SK-N-DZ (cell line): ENCODE measurements around the gene MANSC1.
"Not testable (repeated sequence)": the region's sequence is repeated elsewhere in the genome, so short reads cannot be mapped to it uniquely, and the experiment has no call there.

Experiments used
- DNase-seq: peaks from one replicate; pipeline ENCODE4 v3.0.0-alpha.2; 2015; ENCODE audit warnings: low spot score

MANSC1 gene

DNA sequence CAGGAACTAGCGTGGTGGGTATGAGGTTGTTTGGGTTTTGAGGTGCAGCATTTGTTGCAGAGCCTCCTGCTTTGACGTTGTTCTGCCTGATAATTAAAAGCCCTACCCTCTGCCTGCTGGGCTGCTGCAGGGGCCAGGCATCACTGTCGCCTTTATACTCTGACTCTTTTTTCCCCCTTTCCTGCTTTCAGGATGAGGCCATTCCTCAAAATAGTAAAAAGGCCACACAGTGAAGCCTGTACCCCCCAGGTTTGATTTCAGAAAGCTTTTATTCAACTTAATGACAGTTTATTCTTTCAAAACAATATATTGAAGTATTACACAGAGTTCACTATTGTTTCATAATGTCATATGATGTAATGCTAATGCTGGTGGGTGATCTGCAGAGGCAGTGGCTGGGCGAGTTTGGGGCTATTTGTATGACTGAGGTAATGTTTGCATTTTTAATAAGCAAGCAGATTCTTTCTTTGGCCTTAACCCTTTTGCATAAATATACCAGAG, 15.9 kb upstream of the MANSC1 start:
- DNase-seq, result no peak

DNA sequence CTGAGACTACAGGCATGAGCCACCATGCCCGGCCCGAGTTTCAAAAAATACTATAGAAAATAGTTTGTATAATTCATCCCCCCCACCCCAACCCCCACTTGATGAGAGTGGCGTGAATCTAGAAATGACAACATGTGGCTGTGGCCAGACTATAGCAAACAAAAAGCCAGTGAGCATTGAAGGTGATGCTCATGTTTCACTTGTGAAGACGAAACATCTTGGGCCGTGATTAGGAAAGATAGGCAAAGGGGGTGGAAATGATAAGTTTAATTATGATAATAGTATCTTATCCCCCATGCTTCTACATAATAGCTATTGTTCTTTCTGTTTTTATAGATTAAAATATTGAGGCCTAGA, 15.4 kb upstream of the MANSC1 start:
- DNase-seq, result no peak

GRCh38 chr12:12364787-12365445, 14.9 kb upstream of the MANSC1 start:
- DNase-seq, result no peak

- no peak for DNase-seq
Observed at GRCh38 chr12:12358528-12358927, 8.5 kb upstream of the MANSC1 start.

DNA sequence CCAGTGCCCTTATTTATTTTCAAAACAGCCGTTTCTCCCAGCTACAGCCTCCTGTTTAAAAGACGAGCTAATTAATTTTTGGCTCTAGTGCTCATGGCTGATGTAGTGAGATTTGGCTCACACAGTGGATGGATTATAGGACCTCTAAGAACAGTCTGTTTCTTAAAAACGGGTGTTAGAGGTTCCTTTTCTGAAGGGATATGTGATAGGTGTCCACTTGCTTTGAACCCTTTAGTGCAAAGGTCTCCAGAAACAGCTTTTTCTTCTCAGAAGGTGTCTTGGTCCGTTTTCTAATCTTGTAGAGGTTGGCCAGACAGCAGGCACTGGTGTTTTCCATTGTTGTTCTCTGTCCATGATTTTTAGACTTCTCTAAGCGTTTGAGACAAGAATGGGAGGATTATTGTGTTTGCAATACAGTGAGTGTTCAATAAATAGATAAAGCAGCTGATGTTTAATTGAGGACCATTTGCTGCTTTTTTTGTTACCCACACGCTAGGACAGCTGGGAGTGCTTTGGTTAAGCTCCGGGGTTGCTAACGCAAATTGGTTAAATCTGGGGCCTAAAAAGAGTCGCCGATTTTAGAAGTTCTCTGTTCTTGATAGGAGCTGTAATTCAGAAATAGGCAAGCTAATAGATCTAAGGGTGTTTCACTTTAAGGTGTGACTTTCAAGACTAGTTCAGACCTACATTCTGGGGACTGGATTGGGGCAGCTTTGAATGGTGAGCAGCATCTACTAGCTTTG, 7.8 kb upstream of the MANSC1 start:
- DNase-seq, result no peak

GRCh38 chr12:12356896-12357718, 7.1 kb upstream of the MANSC1 start, which contains the start of gene BORCS5:
Gene BORCS5, plus strand, starts transcription at chr12:12357078. Its CDS starts 374 bp downstream, at chr12:12357452.
- DNase-seq, result peak; percentile 98

DNA sequence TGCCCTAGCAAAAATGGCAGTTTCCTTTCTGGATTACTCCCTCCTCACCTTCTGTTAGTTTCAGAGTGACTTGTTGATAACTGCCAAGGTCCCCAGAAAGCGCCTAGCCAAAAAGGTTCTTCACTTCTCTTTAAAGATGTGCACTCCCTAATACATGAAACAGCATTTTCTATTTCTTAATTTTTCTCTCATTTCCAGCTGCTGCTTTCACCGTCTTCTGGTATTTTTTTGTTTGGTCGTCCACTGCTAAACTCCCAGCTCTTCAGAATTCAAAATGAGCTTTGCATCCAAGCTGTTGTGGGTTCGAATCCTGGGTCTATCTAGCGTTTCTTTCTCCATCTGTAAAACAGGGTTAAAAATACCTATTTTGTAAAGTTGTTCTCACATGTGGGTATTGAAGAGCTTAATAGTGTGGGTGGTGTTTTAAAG, 6.4 kb upstream of the MANSC1 start:
- DNase-seq, result no peak

GRCh38 chr12:12353807-12354206, 3.8 kb upstream of the MANSC1 start:
- DNase-seq, result peak; percentile 77

DNA sequence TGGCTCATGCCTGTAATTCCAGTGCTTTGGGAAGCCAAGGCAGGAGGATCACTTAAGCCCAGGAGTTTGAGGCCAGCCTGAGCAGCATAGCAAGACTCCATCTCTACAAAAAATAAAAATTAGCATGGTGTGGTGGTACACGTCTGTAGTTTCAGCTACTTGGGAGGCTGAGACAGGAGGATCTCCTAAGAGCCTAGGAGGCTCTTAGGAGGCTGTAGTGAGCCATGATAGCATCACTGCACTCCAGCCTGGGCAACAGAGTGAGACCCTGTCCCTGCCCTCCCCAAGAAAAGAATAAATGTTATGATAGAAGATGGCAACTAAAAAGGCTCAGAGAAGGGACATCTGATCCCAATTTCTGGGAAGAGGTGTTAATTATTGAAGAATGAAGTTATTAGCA, 3.2 kb upstream of the MANSC1 start:
- DNase-seq, result no peak

DNA sequence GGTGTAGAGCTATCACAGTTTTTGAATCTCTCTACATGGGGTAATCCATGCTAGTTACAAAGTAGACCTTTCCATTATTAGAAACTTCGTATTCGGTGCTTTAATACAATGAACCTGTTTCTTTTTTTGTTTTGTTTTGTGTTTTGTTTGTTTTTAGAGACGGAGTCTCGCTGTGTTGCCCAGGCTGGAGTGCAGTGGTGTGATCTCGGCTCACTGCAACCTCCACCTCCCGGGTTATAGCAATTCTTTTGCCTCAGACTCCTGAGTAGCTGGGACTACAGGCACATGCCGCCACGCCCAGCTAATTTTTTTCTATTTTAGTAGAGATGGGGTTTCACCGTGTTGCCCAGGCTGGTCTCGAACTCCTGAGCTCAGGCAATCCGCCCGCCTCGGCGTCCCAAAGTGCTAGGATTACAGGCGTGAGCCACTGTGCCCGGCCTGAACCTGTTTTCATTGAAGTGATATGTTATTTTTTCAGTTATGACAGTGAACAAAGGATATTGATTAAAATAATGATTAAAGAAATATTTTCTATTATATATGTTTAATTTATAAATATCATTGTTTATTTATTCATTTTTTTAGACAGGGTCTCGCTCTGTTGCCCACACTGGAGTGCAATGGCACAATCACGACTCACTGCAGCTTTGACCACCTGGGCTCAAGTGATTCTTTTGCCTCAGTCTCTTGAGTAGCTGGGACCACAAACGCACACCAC, 1.6 kb upstream of the MANSC1 start:
- not testable (repeated sequence) for DNase-seq

- no peak for DNase-seq
Observed at GRCh38 chr12:12350868-12351463, 924 bp upstream of the MANSC1 start.

- DNase-seq, result no peak
Observed at GRCh38 chr12:12338527-12339168, 11.4 kb downstream of the MANSC1 start.

GRCh38 chr12:12336511-12336910, 13.5 kb downstream of the MANSC1 start:
- no peak for DNase-seq

- DNase-seq, result no peak
Observed at GRCh38 chr12:12336049-12336411, 14.0 kb downstream of the MANSC1 start.

GRCh38 chr12:12334367-12335040, 15.5 kb downstream of the MANSC1 start:
- DNase-seq, result peak; percentile 60

DNA sequence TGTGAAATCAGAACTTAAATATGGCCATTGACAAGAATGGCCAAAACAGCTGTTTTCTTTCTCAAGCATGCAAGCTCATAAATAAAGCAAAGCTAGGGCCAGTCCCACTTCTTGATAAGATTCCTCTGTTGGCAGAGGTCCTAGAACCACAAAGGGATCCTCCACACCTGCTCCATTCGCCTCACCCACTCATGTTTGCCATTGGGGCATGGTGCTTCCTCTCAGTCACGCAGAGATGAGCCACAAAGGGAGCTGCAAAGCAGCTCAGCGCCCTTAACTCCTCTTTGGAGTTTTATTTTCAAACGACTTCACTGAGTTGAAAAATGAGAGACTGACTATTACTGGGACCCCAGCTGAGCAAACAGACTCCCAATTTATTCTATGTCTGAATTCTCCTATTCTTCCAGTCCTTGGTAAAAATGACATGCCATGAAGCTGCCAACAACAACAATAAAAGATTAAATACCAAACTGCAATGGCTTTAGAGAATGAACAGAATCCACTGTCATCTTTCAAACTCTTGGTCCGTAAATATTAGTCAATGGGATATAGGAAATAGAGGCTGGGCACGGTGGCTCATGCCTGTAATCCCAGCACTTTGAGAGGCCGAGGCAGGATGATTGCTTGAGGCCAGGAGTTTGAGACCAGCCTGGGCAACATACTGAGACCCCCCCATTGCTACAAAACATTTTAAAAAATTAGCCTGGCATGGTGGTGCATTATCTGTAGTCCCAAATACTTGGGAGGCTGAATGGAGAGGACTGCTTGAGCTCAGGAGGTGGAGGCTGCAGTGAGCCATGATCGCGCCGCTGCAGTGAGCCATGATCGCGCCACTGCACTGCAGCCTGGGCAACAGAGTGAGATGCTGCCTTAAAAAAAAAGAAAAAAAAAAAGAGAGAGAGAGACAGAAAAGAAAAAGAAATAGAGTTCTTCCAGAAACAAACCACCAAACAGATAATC, 16.4 kb downstream of the MANSC1 start:
- DNase-seq, result no peak

DNA sequence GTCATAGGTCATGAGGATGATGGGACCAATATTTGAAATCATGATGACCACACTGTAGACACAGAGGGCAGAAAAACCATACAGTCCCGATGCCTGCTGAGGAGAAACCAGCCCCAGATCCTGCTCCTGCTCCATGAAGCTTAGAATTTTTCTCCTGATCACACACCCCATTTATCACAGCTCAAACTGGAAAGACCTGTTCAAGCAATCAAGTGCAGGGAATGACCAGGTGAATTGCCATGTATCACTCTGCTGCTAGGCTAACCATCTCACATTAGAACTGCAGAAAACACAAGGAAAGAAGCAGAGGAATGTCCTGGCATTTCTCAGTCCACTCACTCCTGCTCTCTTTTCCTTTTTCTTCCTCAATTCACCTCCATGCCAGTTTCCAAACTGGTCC, 18.1 kb downstream of the MANSC1 start:
- DNase-seq, result no peak

- DNase-seq, result no peak
Observed at GRCh38 chr12:12331244-12331771, 18.7 kb downstream of the MANSC1 start.

DNA sequence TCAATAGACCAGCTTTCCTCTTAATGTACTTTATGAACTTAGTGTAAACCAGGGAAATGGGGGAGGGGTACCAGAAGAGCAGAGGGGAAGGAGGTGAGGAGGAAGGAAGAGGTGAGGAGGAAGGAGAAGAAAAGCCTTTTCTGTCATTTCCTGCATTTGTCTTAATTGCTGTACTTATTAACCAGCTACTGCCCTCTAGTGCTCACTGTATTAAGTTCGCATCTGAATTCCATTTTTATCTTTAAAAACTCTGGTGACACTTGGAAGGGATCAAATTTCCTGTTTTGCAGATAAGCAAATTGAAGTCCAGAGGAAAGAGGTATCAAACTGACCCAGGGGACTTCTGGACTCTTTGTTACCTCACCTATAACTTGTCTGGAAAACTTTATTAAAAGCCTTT, 22.2 kb downstream of the MANSC1 start:
- peak; percentile 79 for DNase-seq
